Heart left ventricle (tissue), 16 donors: ENCODE measurements around the gene SPATA6. TPM values are rescaled to one million over a fixed set of nuclear protein-coding genes. Genes with fewer than 3 reads are reported as not detected.

Source experiments
- ATAC-seq, 4 donors: fragments of 200-7000 bp; cut with Tn5 transposase; one replicate each; pipeline ENCODE4 v1.9.1; 2020 to 2022; ENCODE audit warnings: moderate library complexity in 4 of 4, mild to moderate bottlenecking in 3 of 4, moderate number of reproducible peaks in 1 of 4
- DNase-seq, 5 donors: peaks; one replicate each; pipeline ENCODE4 v3.0.0-alpha.2; 2020
- H3K27ac ChIP-seq, 12 donors: fragments of 200-600 bp; sonication (generic) in 4 of 12; one replicate each; pipeline versions ENCODE4 v1.5.0 to v1.8.0; 2016 to 2022; ENCODE audit warnings: mild to moderate bottlenecking in 2 of 12
- H3K27me3 ChIP-seq, 9 donors: fragments of 200-600 bp; sonication (generic) in 2 of 9; one replicate each; pipeline versions ENCODE4 v1.5.1 to v1.8.0; 2016 to 2022; ENCODE audit warnings: mild to moderate bottlenecking in 3 of 9
- H3K36me3 ChIP-seq, 9 donors: fragments of 200-600 bp; sonication (generic) in 2 of 9; one replicate each; pipeline versions ENCODE4 v1.5.0 to v1.8.0; 2018 to 2022; ENCODE audit warnings: mild to moderate bottlenecking in 2 of 9
- H3K4me1 ChIP-seq, 12 donors: fragments of 200-600 bp; sonication (generic) in 4 of 12; one replicate each; pipeline versions ENCODE4 v1.5.0 to v1.8.0; 2016 to 2022; ENCODE audit warnings: mild to moderate bottlenecking in 3 of 12
- H3K4me3 ChIP-seq, 12 donors: fragments of 200-600 bp; sonication (generic) in 4 of 12; one replicate each; pipeline versions ENCODE4 v1.5.0 to v1.8.0; 2017 to 2022; ENCODE audit warnings: mild to moderate bottlenecking in 9 of 12, moderate library complexity in 4 of 12
- H3K9me3 ChIP-seq, 12 donors: fragments of 200-600 bp; sonication (generic) in 4 of 12; one replicate each; pipeline versions ENCODE4 v1.5.0 to v1.8.0; 2016 to 2022; ENCODE audit warnings: mild to moderate bottlenecking in 1 of 12
- POLR2A ChIP-seq, 2 donors: fragments of 450-650 bp; IDR thresholded peaks; one replicate each; pipeline ENCODE4 v1.6.1; 2017; ENCODE audit warnings: antibody characterized with exemption in 2 of 2, mild to moderate bottlenecking in 2 of 2, moderate library complexity in 2 of 2
- WGBS, 4 donors: extraction: QIAGEN DNeasy Blood & Tissue Kit in 2 of 4; methylation state at CpG; one replicate each; pipeline versions ENCODE4 v1.1.5 to v1.1.7; 2013 to 2018; 5-methylcytosine and 5-hydroxymethylcytosine counted together
- intact Hi-C, 10 donors: fragments of 100-400 bp; cut with DNase I; formaldehyde crosslinking; loops; one replicate each; pipeline versions ENCODE4 v1.11.1 to v1.14.2; 2022
- polyA plus RNA-seq, 2 donors: library from polyadenylated mRNA; stranded (reverse); fragments of 200-250 nt; gene quantifications; one replicate each; pipeline ENCODE4 v1.2.3, GENCODE V29; 2013
- total RNA-seq, 9 donors: library from RNA; depleted of rRNA in 2 of 9; stranded (reverse); fragments of >200 nt in 2 of 9; fragmentation: NEBNext Ultra II Directional in 3 of 9; extraction: Animal tissue kit (Norgen Biotek cat#: 25700) in 3 of 9; gene quantifications; one replicate each; pipeline versions ENCODE4 v1.1.0 to v1.2.4, GENCODE V29; 2016 to 2023
- TF ChIP-seq, protein P1 (sequence below), 12 donors: fragments of 200-600 bp; sonication (generic) in 4 of 12; IDR thresholded peaks; one replicate each; pipeline versions ENCODE4 v1.5.0 to v1.8.0; 2018 to 2022; ENCODE audit warnings: antibody characterized with exemption in 12 of 12, mild to moderate bottlenecking in 5 of 12
- donor health status: ischemic (EF 13 %, LVEDD 7.1; RV severe dilation, severe dysfunction).
- donor health status: healthy with polysubstance abuse.
- donor health status: DM: no; HTN: yes; CAD: no.
- donor health status: DM: no; HTN: no; CAD: no.
- donor health status: ischemic (EF 25% LVEDD 6.9; RV normal size, moderate dysfunction).
- donor health status: ischemic (EF 25% LVEDD 5.7; RV mildly dilated, moderate dysfunction).
- donor health status: healthy.
- donor health status: DM: yes; HTN: yes; CAD: no.
- donor health status: ischemic (EF 35%, LVEDD 5.7; RV mildly dilated, moderate dysfunction).
- donor health status: nonischemic (EF 11% LVEDD 7.7; RV severe dilation, severe dysfunction).
- donor health status: DM: yes; HTN: yes; CAD: no.
- donor health status: PGD.
- donor health status: ischemic (EF 29% LVEDD 5.4; RV normal size, mild dysfunction).
- donor health status: nonischemic (EF 23%, LVEDD 6.1; RV moderate dilation, normal function).

The SPATA6 gene
- total and polyA plus RNA-seq, 11 donors, result 1.4 to 13.8 (median 5.5) TPM

DNA sequence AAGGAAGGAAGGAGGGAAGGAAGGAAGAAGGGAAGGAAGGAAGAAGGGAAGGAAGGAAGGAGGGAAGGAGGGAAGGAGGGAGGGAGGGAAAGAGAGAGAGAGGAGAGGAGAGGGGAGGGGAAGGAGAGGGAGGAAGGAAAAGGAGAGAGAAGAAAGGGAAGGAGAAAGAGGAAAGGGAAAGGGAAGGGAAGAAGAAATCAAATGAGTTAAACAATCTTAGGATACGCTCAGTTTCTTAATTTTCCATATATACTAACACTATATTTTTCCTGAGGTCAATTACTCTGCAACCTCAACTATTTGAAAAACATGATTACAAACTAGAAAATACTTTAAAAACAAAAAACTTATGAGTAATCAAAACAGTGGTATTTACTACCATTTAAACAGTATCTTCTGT, 53.3 kb downstream of the SPATA6 start:
- no peak for TF ChIP-seq POLR2A (IDR thresholded peaks at IDR 0.05)
- TF ChIP-seq, protein P1, sequence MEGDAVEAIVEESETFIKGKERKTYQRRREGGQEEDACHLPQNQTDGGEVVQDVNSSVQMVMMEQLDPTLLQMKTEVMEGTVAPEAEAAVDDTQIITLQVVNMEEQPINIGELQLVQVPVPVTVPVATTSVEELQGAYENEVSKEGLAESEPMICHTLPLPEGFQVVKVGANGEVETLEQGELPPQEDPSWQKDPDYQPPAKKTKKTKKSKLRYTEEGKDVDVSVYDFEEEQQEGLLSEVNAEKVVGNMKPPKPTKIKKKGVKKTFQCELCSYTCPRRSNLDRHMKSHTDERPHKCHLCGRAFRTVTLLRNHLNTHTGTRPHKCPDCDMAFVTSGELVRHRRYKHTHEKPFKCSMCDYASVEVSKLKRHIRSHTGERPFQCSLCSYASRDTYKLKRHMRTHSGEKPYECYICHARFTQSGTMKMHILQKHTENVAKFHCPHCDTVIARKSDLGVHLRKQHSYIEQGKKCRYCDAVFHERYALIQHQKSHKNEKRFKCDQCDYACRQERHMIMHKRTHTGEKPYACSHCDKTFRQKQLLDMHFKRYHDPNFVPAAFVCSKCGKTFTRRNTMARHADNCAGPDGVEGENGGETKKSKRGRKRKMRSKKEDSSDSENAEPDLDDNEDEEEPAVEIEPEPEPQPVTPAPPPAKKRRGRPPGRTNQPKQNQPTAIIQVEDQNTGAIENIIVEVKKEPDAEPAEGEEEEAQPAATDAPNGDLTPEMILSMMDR (IDR thresholded peaks at IDR 0.05), result no peak
- Histone ChIP-seq H3K27me3 (no peaks in the 10 kb centered on the region), H3K4me1 (peaks cover 0 to 8% (median 0%) of the 10 kb centered on the region in 12 donors), H3K36me3 (no peaks in the 10 kb centered on the region), H3K27ac (no peak overlapping the region), H3K9me3 (peaks cover 0 to 2% (median 0%) of the 10 kb centered on the region in 12 donors), H3K4me3 (no peak overlapping the region)
- intact Hi-C loops, result no loop called here
- no peak for ATAC-seq
- no peak for DNase-seq
- WGBS, 4 donors, result 91 to 98% (median 96%) methylated on average over 1 of the region's 1 CpG

DNA sequence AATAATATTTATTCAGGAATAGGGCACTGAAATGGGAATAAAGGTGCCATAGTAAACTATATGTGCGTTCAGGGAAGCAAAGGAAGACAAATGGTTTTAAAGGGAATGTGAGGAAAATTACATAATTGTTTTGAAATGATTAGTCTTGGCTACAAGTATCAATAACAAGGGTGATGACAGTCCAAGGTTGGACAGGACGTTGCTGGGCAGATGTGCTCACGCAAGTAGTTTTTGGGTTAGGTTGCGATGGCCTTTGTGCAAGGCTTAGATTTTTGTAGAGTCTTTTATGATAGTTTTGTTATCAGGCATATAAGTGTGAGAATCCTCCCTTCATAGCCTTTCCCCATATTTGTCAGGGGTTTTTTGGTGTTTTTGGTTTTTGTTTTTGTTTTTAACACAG, 57.0 kb downstream of the SPATA6 start:
- H3K4me3 ChIP-seq, result no peak overlapping the region
- ATAC-seq (no peak), DNase-seq (no peak)
- no peaks in the 10 kb centered on the region for H3K27me3 ChIP-seq
- WGBS, 4 donors, result 79 to 84% (median 83%) methylated on average over 4 of the region's 4 CpGs
- no peak overlapping the region for H3K27ac ChIP-seq
- H3K9me3 ChIP-seq, result peaks cover 0 to 2% (median 0%) of the 10 kb centered on the region in 12 donors
- no peak for TF ChIP-seq POLR2A (IDR thresholded peaks at IDR 0.05)
- peaks cover 0 to 8% (median 0%) of the 10 kb centered on the region in 12 donors for H3K4me1 ChIP-seq
- H3K36me3 ChIP-seq, result peaks cover 0 to 9% (median 0%) of the 10 kb centered on the region in 9 donors
- intact Hi-C loops, result no loop called here

DNA sequence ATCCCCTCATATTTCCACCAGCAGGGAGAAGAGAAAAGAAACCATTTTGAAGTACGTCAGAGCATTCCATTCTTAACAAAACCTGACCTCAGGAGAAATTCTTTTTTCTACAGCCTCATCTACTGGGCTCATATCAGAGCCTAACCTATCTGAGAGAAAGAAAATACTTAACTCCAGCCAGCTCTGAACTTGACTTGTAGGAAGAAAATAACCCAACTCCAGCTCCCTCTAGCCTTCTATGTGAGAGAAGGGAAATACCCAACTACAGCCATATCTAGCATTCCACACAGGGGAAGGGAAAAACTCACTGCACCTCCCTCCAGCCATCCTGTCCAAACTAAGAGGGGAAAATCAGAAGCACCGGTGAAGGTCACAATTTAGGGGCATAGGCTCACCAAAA, 57.7 kb downstream of the SPATA6 start:
- peak overlapping the region in 1 of 12 donors; percentile 11 for H3K27ac ChIP-seq
- intact Hi-C loops, result no loop called here
- TF ChIP-seq, protein P1 (IDR thresholded peaks at IDR 0.05), result no peak
- no peak for TF ChIP-seq POLR2A (IDR thresholded peaks at IDR 0.05)
- H3K27me3 ChIP-seq, result no peaks in the 10 kb centered on the region
- peaks cover 0 to 9% (median 0%) of the 10 kb centered on the region in 9 donors for H3K36me3 ChIP-seq
- H3K9me3 ChIP-seq, result peaks cover 0 to 2% (median 0%) of the 10 kb centered on the region in 12 donors
- H3K4me1 ChIP-seq, result peaks cover 0 to 8% (median 0%) of the 10 kb centered on the region in 12 donors
- no peak overlapping the region for H3K4me3 ChIP-seq
- DNase-seq (no peak), ATAC-seq (peak in 2 of 4 donors; percentile 16 to 47)
- 37 to 61% (median 55%) methylated on average over 2 of the region's 2 CpGs for WGBS, 4 donors

DNA sequence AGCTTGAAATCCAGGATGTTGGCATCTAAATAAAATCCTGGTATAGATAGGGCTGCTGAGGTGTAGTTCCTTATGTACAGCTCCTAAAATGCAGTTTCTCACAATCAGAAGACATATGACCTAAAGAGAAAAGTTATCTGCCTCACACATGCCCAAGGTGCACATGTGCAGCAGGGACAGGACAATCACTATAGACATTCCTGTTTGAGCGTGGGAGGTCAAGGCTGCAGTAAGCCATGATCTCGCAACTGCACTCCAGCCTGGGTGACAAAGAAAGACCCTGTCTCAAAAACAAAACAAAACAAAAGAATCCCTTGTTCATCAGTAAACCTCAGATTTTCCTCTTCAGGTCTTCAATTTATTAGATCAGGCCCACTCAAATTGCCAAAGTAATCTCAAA, 66.1 kb downstream of the SPATA6 start:
- TF ChIP-seq POLR2A (IDR thresholded peaks at IDR 0.05), result no peak
- TF ChIP-seq, protein P1 (IDR thresholded peaks at IDR 0.05), result no peak
- Histone ChIP-seq H3K4me1 (peaks cover 0 to 7% (median 0%) of the 10 kb centered on the region in 12 donors), H3K36me3 (peaks cover 0 to 8% (median 0%) of the 10 kb centered on the region in 9 donors), H3K4me3 (no peak overlapping the region), H3K27me3 (no peaks in the 10 kb centered on the region), H3K27ac (no peak overlapping the region), H3K9me3 (no peaks in the 10 kb centered on the region)
- DNase-seq (no peak), ATAC-seq (no peak)
- WGBS, 4 donors, result 96 to 100% (median 98%) methylated on average over 2 of the region's 2 CpGs
- intact Hi-C loops, result no loop called here

DNA sequence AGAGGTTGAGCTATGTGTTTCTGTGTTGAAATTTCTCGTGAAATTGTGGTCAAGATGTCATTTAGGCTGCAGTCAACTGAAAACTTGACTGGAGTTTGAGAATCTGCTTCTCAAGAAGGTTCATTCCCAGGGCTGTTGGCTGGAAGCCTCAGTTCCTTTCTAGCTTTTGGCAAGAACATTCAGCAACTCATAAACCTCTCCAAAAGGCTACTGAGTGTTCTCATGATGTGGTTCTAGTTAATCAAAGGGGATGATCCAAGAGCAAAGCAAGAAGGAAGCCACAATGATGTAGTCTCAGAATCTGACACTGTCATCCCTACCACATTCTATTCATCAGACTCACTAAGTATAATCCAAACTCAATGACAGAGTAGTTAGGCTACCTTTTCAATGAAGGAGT, 66.6 kb downstream of the SPATA6 start:
- no peaks in the 10 kb centered on the region for H3K27me3 ChIP-seq
- no peak overlapping the region for H3K4me3 ChIP-seq
- ATAC-seq, result peak in 2 of 4 donors; percentile 33 to 42
- WGBS, 4 donors, result 75 to 93% (median 84%) methylated on average over 1 of the region's 1 CpG
- intact Hi-C loops, result no loop called here
- H3K9me3 ChIP-seq, result no peaks in the 10 kb centered on the region
- no peak for DNase-seq
- TF ChIP-seq POLR2A (IDR thresholded peaks at IDR 0.05), result no peak
- TF ChIP-seq, protein P1 (IDR thresholded peaks at IDR 0.05), result no peak
- peaks cover 0 to 5% (median 0%) of the 10 kb centered on the region in 9 donors for H3K36me3 ChIP-seq
- peaks cover 0 to 7% (median 0%) of the 10 kb centered on the region in 12 donors for H3K4me1 ChIP-seq
- H3K27ac ChIP-seq, result no peak overlapping the region
